Pancreas (tissue), 10 donors: ENCODE measurements around the gene ENO1. TPM values are rescaled to one million over a fixed set of nuclear protein-coding genes. Genes with fewer than 3 reads are reported as not detected.
"Not testable (repeated sequence)": the region's sequence is repeated elsewhere in the genome, so short reads cannot be mapped to it uniquely, and the experiment has no call there.

Experiments used
- ATAC-seq, 4 donors: fragments of 200-7000 bp; cut with Tn5 transposase; one replicate each; pipeline versions ENCODE4 v1.8.0 to v1.9.1; 2020; ENCODE audit warnings: mild to moderate bottlenecking in 4 of 4, moderate library complexity in 4 of 4
- DNase-seq, 6 donors: peaks; one replicate each; pipeline ENCODE4 v3.0.0-alpha.2; 2020
- FAIRE-seq: peaks from 2 replicates; lab custom pipeline; 2012; peaks lifted over from hg19 to GRCh38; lab: Jason Lieb, UNC
- H3K27ac ChIP-seq, 4 donors: fragments of 200-600 bp; sonication (generic); 1 replicate in 3 of 4; 2 replicates in 1 of 4; pipeline versions ENCODE4 v1.5.0 to v1.8.0; 2020
- H3K27me3 ChIP-seq, 4 donors: fragments of 200-600 bp; one replicate each; pipeline ENCODE4 v1.8.0; 2021
- H3K36me3 ChIP-seq, 3 donors: fragments of 200-600 bp; sonication (generic) in 1 of 3; one replicate each; pipeline versions ENCODE4 v1.5.0 to v1.8.0; 2020 to 2021
- H3K4me1 ChIP-seq, 3 donors: fragments of 200-600 bp; one replicate each; pipeline ENCODE4 v1.8.0; 2021
- H3K4me3 ChIP-seq, 4 donors: fragments of 200-600 bp; sonication (generic) in 2 of 4; one replicate each; pipeline versions ENCODE4 v1.5.0 to v1.8.0; 2020 to 2021
- H3K9me3 ChIP-seq, 4 donors: fragments of 200-600 bp; one replicate each; pipeline ENCODE4 v1.8.0; 2021
- CTCF ChIP-seq, 4 donors: fragments of 200-600 bp; sonication (generic) in 3 of 4; IDR thresholded peaks; one replicate each; pipeline versions ENCODE4 v1.5.0 to v1.8.0; 2021; ENCODE audit warnings: antibody characterized with exemption in 4 of 4
- WGBS, 2 donors: extraction: QIAGEN DNeasy Blood & Tissue Kit; methylation state at CpG; one replicate each; pipeline ENCODE4 v1.1.7; 2013; 5-methylcytosine and 5-hydroxymethylcytosine counted together
- intact Hi-C, 3 donors: fragments of 100-400 bp; cut with DNase I; formaldehyde crosslinking; loops; one replicate each; pipeline versions ENCODE4 v1.11.1 to v1.14.2; 2022
- polyA plus RNA-seq, 2 donors: library from polyadenylated mRNA; stranded (reverse); fragments of 200-250 nt; gene quantifications; one replicate each; pipeline ENCODE4 v1.2.3, GENCODE V29; 2013
- total RNA-seq, 6 donors: library from RNA; stranded (reverse); fragmentation: NEBNext Ultra II Directional in 4 of 6; extraction: Animal tissue kit (Norgen Biotek cat#: 25700) in 4 of 6; gene quantifications; one replicate each; pipeline versions ENCODE4 v1.2.1 to v1.2.4, GENCODE V29; 2021 to 2023
- donor health status: healthy with polysubstance abuse.
- donor health status: DM: no; HTN: no; CAD: no; lungs with moderate emphysema.
- donor health status: DM: no; HTN: no; CAD: no.
- donor health status: control.
- donor health status: control.
- donor health status: Bipolar disorder and iron deficiency.
- donor health status: DM: yes; HTN: yes; CAD: no.
- donor health status: DM: no; HTN: no; CAD: no.
- donor health status: DM: no; HTN: no; CAD: no.
- donor health status: DM: yes; HTN: yes; CAD: no.

The ENO1 gene
- total and polyA plus RNA-seq, 8 donors, result 69.9 to 299 (median 166) TPM

- Histone ChIP-seq H3K9me3 (no peaks in the 10 kb centered on the region), H3K36me3 (no peaks in the 10 kb centered on the region), H3K27me3 (no peaks in the 10 kb centered on the region), H3K4me3 (no peak overlapping the region), H3K4me1 (peaks cover 0 to 3% (median 0%) of the 10 kb centered on the region in 3 donors), H3K27ac (peak overlapping the region in 1 of 4 donors; percentile 51)
- intact Hi-C loops, result no loop called here
- WGBS, 2 donors, result 90 to 98% methylated on average over 2 of the region's 2 CpGs
- FAIRE-seq (no peak), ATAC-seq (no peak), DNase-seq (no peak)
- no peak for TF ChIP-seq CTCF (IDR thresholded peaks at IDR 0.05)
Observed at GRCh38 chr1:8886589-8886988, 8.1 kb upstream of the ENO1 start.

DNA sequence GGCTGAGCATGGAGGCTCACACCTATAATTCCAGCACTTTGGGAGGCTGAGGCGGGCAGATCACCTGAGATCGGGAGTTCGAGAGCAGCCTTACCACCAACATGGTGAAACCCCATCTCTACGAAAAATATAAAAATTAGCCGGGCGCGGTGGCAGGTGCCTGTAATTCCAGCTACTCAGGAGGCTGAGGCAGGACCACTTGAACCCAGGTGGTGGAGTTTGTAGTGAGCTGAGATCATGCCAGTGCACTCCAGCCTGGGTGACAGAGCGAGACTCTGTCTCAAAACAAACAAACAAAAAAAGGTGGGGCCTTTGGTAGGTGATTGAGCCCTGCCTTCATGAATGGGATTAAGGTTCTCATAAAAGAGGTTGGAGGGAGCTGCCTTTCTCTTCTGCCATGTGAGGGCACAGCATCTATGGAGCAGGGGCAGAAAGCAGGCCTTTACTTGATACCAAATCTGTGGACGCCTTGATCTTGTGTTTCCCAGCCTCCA is 7.6 kb upstream of the ENO1 start:
- FAIRE-seq, DNase-seq, H3K36me3 ChIP-seq, H3K27me3 ChIP-seq, H3K9me3 ChIP-seq, intact Hi-C loops, H3K4me1 ChIP-seq, H3K4me3 ChIP-seq, ATAC-seq: not testable (repeated sequence)
- H3K27ac ChIP-seq, result peak overlapping the region in 3 of 4 donors; percentile 46 to 57 (median 51)
- 87 to 91% methylated on average over 9 of the region's 9 CpGs for WGBS, 2 donors

DNA sequence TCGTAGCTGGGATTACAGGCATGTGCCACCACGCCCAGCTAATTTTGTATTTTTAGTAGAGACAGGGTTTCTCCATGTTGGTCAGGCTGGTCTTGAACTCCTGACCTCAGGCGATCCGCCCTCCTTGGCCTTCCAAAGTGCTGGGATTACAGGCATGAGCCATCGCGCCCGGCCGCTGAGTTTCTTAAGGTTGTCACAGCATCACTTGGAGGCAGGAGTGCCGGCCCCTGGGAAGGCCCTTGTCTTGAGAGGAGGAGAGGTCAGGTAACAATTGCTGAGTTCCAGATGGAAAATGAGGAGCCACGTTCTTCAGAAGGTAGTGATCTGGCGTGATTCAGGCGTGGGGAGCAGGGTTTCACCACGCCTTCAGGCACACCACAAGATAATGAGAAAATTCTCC is 5.6 kb upstream of the ENO1 start:
- FAIRE-seq, H3K4me3 ChIP-seq, DNase-seq, H3K27me3 ChIP-seq, intact Hi-C loops, H3K36me3 ChIP-seq, H3K9me3 ChIP-seq, ATAC-seq, H3K27ac ChIP-seq: not testable (repeated sequence)
- 88 to 93% methylated on average over 13 of the region's 13 CpGs for WGBS, 2 donors
- H3K4me1 ChIP-seq, result peaks cover 8 to 16% (median 9%) of the 10 kb centered on the region in 3 donors

DNA sequence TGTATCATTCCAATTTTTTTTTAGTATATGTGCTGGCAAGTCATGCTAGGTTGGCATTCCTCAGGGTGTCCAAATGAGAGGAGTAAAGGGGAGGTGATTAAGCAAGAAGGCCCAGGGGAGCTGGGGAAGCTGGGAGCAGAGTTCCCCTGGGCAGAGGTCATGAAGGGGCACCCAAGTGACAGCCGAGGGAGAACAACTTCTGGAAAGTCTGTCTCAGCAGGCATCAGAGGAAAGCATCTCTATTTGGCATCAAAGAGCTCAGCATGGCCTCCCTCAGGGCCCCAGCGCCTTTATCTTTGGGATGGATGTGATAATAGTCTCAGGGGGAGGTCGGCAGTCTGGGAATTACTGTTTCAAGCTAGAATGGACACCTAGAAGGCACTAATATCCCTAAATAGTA is 5.0 kb upstream of the ENO1 start:
- no peak for TF ChIP-seq CTCF (IDR thresholded peaks at IDR 0.05)
- Histone ChIP-seq H3K4me1 (peaks cover 8 to 16% (median 9%) of the 10 kb centered on the region in 3 donors), H3K27ac (no peak overlapping the region), H3K36me3 (no peaks in the 10 kb centered on the region), H3K27me3 (no peaks in the 10 kb centered on the region), H3K9me3 (no peaks in the 10 kb centered on the region), H3K4me3 (no peak overlapping the region)
- FAIRE-seq (no peak), ATAC-seq (no peak), DNase-seq (no peak)
- intact Hi-C loops, result no loop called here
- 54 to 60% methylated on average over 3 of the region's 3 CpGs for WGBS, 2 donors

DNA sequence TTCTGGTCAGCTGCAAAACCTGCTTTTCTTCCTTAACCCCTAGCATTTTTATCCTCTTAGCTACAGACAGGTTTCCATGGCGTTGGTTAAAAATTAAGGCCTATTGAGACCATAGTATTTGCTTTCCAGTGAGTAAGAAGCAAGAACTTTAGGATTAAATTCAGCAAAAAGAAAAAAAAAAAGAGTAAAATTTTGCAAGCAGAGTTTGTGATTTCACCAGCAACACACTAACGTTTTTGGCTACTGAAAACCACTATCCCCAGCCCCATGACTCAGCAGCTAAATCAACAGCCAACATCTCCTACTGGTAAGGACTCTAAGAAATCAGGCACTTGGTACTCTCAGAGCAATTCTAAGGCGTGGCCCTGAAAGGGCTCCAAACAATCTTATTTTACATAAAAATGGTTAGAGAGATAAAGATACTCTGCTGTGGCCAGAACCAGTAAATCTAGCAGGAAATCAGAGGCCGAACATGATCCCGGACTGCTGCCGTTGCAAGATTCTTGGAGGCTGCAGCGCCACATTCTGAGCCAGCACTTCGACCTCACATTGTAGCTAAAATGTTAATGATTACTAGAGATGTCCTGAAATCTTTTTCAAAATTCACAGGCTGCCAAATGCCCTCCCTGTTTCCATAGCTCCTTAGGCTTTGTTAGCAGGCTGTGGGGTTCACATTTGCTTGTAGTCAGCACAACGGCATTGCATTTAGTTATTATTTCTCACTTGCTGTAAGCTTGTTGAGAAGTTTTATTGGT is 1.6 kb upstream of the ENO1 start:
- no peak for TF ChIP-seq CTCF (IDR thresholded peaks at IDR 0.05)
- intact Hi-C loops, result no loop called here
- Histone ChIP-seq H3K4me1 (peaks cover 12 to 36% (median 18%) of the 10 kb centered on the region in 3 donors), H3K27me3 (no peaks in the 10 kb centered on the region), H3K9me3 (no peaks in the 10 kb centered on the region), H3K27ac (peak overlapping the region; percentile 95 to 99 (median 99)), H3K36me3 (no peaks in the 10 kb centered on the region), H3K4me3 (peak overlapping the region in 2 of 4 donors; percentile 83 to 90)
- ATAC-seq (peak; percentile 18 to 47 (median 35)), DNase-seq (peak in 3 of 6 donors; percentile 52 to 69 (median 54)), FAIRE-seq (no peak)
- 9 to 13% methylated on average over 9 of the region's 9 CpGs for WGBS, 2 donors

DNA sequence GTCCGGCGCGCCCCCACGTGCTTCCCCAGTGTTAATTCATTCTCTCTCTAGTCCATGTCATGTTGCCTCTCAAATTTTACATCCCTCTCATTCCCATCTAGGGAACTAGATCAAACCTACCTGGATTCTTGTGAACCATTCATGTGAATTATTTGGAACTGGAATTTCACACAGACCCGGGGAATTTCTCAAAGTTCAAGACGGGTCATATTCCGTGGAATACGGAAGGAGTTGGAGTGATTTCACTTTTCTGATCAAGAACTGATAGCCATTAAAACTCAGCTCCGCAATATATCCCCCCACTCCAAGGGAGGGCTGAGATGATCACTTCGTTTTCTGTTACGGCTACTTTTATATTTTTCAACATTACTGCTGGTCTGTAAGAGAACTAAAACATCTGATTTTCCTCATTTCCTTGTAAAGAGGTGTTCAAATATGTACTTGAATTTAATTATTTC is 1.0 kb upstream of the ENO1 start:
- peaks cover 12 to 42% (median 18%) of the 10 kb centered on the region in 3 donors for H3K4me1 ChIP-seq
- WGBS, 2 donors, result 27 to 30% methylated on average over 11 of the region's 11 CpGs
- no peaks in the 10 kb centered on the region for H3K36me3 ChIP-seq
- FAIRE-seq (no peak), ATAC-seq (no peak), DNase-seq (no peak)
- intact Hi-C loops, result no loop called here
- no peaks in the 10 kb centered on the region for H3K9me3 ChIP-seq
- no peaks in the 10 kb centered on the region for H3K27me3 ChIP-seq
- H3K27ac ChIP-seq, result peak overlapping the region; percentile 95 to 99 (median 99)
- TF ChIP-seq CTCF (IDR thresholded peaks at IDR 0.05), result no peak
- peak overlapping the region; percentile 83 to 96 (median 89) for H3K4me3 ChIP-seq
